Endothelial cell (in vitro differentiated cells): ENCODE results near the gene COG6. TPM values are rescaled to one million over a fixed set of nuclear protein-coding genes. Genes with fewer than 3 reads are reported as not detected.

Source experiments
- DNase-seq: peaks from one replicate; pipeline ENCODE4 v3.0.0; 2021; ENCODE audit warnings: low spot score
- H3K27ac Mint-ChIP-seq: one replicate; pipeline ENCODE4 v1.8.0; 2021; ENCODE audit warnings: mixed read lengths, inconsistent platforms; ENCODE audit not compliant: unreplicated experiment
- H3K27me3 Mint-ChIP-seq: one replicate; pipeline ENCODE4 v1.8.0; 2021; ENCODE audit warnings: mild to moderate bottlenecking, moderate library complexity, mixed read lengths, inconsistent platforms; ENCODE audit not compliant: unreplicated experiment
- H3K36me3 Mint-ChIP-seq: one replicate; pipeline ENCODE4 v1.8.0; 2021; ENCODE audit warnings: mild to moderate bottlenecking, low read depth, mixed read lengths, inconsistent platforms; ENCODE audit not compliant: unreplicated experiment
- H3K4me1 Mint-ChIP-seq: one replicate; pipeline ENCODE4 v1.8.0; 2021; ENCODE audit warnings: mild to moderate bottlenecking, mixed read lengths, inconsistent platforms; ENCODE audit not compliant: unreplicated experiment
- H3K4me3 Mint-ChIP-seq: one replicate; pipeline ENCODE4 v1.8.0; 2021; ENCODE audit warnings: mild to moderate bottlenecking, mixed read lengths, inconsistent platforms; ENCODE audit not compliant: unreplicated experiment
- H3K9me3 Mint-ChIP-seq: one replicate; pipeline ENCODE4 v1.8.0; 2021; ENCODE audit warnings: mixed read lengths, inconsistent platforms; ENCODE audit not compliant: unreplicated experiment
- microRNA-seq: library from miRNA; unstranded; fragments of <30 nt; microRNA quantifications from one replicate; pipeline ENCODE4, GENCODE V29; 2020; ENCODE audit not compliant: unreplicated experiment
- total RNA-seq: library from RNA; stranded (reverse); fragmentation: NEBNext Ultra II Directional; extraction: Animal tissue kit (Norgen Biotek cat#: 25700); gene quantifications from one replicate; pipeline ENCODE4 v1.2.1, GENCODE V29; 2021; ENCODE audit not compliant: unreplicated experiment
- TF ChIP-seq, protein P1 (sequence below): fragments of 200-600 bp; sonication (generic); IDR thresholded peaks from one replicate; pipeline ENCODE4 v1.5.0; 2021; ENCODE audit warnings: antibody characterized with exemption; ENCODE audit not compliant: unreplicated experiment

Gene COG6
- total RNA-seq, 1 donor from 2014 or later, result 34.1 TPM

DNA sequence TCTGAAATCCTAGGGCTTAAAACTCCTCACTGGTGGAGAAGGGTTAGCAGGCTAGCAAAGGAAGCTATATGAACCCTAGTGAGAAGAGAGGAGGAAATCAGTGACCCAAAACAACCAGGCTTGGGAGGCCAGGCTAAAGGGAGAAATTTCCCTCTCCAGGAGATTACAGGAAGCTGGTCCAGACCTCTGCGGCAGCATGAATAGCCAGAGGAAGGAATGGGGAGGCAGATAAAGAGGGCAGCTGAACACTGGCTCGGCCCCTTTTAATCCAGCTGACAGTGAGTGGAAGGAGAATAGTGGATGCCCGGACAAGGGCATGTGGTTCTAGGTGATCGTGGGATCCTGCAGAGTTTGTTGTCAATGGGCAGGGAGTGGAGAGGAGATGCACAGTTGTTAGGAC lies 130.6 kb downstream of the COG6 start:
- peak overlapping the region; percentile 92 for H3K27ac Mint-ChIP-seq
- peaks cover 4% of the 10 kb centered on the region for H3K9me3 Mint-ChIP-seq
- H3K27me3 Mint-ChIP-seq, result no peaks in the 10 kb centered on the region
- H3K4me1 Mint-ChIP-seq, result peaks cover 45% of the 10 kb centered on the region
- TF ChIP-seq, protein P1, sequence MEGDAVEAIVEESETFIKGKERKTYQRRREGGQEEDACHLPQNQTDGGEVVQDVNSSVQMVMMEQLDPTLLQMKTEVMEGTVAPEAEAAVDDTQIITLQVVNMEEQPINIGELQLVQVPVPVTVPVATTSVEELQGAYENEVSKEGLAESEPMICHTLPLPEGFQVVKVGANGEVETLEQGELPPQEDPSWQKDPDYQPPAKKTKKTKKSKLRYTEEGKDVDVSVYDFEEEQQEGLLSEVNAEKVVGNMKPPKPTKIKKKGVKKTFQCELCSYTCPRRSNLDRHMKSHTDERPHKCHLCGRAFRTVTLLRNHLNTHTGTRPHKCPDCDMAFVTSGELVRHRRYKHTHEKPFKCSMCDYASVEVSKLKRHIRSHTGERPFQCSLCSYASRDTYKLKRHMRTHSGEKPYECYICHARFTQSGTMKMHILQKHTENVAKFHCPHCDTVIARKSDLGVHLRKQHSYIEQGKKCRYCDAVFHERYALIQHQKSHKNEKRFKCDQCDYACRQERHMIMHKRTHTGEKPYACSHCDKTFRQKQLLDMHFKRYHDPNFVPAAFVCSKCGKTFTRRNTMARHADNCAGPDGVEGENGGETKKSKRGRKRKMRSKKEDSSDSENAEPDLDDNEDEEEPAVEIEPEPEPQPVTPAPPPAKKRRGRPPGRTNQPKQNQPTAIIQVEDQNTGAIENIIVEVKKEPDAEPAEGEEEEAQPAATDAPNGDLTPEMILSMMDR, result no peak
- H3K4me3 Mint-ChIP-seq, result peak overlapping the region; percentile 27
- peak; percentile 60 for DNase-seq
- H3K36me3 Mint-ChIP-seq, result peaks cover 7% of the 10 kb centered on the region

DNA sequence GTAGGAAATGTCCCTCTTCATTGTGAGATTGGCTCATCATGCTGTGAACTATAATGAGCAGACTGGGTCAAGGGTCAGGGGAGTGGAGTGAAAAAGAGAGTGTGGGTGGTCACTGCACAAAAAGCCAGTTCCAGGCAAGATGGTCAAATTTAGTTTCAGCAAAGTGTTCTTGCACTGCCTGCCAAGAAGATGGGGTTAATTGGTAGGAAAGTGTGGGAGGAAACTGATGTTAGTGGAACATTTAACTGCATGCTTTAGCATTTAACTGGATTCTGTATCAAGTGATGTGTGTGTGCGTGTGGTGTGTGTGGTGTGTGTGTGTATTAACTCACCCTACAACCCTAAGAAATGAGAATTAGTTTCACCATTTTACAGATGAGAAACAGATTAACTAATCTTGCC lies 131.6 kb downstream of the COG6 start:
- peak overlapping the region; percentile 92 for H3K27ac Mint-ChIP-seq
- no peak for DNase-seq
- H3K4me3 Mint-ChIP-seq, result no peak overlapping the region
- no peaks in the 10 kb centered on the region for H3K27me3 Mint-ChIP-seq
- TF ChIP-seq, protein P1, result no peak
- H3K9me3 Mint-ChIP-seq, result peaks cover 4% of the 10 kb centered on the region
- H3K4me1 Mint-ChIP-seq, result peaks cover 45% of the 10 kb centered on the region
- peaks cover 7% of the 10 kb centered on the region for H3K36me3 Mint-ChIP-seq

DNA sequence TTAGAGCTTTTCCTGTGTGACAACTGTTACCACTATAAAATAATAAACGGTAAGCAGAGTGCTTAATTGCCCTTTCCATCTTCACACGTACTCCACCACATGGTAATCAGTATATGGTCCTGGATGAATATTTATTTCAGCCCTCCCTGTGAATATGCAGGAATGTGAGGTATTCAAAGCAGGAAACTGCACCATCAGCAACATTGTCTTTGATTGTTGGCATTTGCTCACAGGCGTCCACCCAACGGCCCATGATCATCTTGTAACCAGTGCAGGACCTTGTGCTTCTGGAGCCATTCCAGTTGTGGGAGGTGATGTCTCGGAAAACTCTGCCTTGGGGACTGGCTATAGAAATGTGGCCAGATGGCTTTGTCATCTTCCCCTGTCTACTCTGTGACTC lies 132.6 kb downstream of the COG6 start:
- no peak for DNase-seq
- peaks cover 45% of the 10 kb centered on the region for H3K4me1 Mint-ChIP-seq
- H3K27ac Mint-ChIP-seq, result no peak overlapping the region
- no peak overlapping the region for H3K4me3 Mint-ChIP-seq
- peaks cover 4% of the 10 kb centered on the region for H3K9me3 Mint-ChIP-seq
- no peaks in the 10 kb centered on the region for H3K27me3 Mint-ChIP-seq
- H3K36me3 Mint-ChIP-seq, result peaks cover 7% of the 10 kb centered on the region
- TF ChIP-seq, protein P1, result no peak

DNA sequence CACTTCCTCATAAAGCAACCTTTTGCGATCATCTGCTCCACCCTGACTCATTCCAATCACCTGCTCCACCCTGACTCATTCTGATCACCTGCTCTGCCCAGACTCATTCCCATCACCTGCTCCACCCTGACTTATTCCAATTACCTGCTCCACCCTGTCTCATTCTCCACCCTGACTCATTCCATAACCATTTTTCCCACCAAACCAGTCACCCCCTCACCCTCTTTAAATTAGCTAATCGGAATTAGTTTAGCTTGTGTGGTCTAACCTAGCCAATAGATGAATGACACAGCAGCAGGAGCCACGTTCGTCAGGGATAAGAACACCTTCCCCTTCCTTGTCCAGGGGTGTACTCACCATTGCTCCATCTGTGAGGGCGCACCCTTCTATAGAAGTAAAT lies 134.0 kb downstream of the COG6 start:
- H3K9me3 Mint-ChIP-seq, result peaks cover 4% of the 10 kb centered on the region
- no peak for DNase-seq
- H3K27ac Mint-ChIP-seq, result no peak overlapping the region
- H3K27me3 Mint-ChIP-seq, result no peaks in the 10 kb centered on the region
- TF ChIP-seq, protein P1, result no peak
- H3K36me3 Mint-ChIP-seq, result peaks cover 7% of the 10 kb centered on the region
- peaks cover 33% of the 10 kb centered on the region for H3K4me1 Mint-ChIP-seq
- peak overlapping the region; percentile 49 for H3K4me3 Mint-ChIP-seq

Small RNAs within 50 kb of the gene (microRNA-seq; reads per million reads assigned to microRNA genes)
- gene MIR4305, result not detected

Other genes starting within 250 kb of the COG6 start
- 38.5 TPM for gene LHFPL6, start 52.5 kb upstream of the COG6 start, total RNA-seq